ENCODE measurements around the gene AFDN.

The AFDN gene

GRCh38 chr6:168004945-168005344 lies 178.2 kb downstream of the AFDN start:
- DNase-seq, result no peak

DNA sequence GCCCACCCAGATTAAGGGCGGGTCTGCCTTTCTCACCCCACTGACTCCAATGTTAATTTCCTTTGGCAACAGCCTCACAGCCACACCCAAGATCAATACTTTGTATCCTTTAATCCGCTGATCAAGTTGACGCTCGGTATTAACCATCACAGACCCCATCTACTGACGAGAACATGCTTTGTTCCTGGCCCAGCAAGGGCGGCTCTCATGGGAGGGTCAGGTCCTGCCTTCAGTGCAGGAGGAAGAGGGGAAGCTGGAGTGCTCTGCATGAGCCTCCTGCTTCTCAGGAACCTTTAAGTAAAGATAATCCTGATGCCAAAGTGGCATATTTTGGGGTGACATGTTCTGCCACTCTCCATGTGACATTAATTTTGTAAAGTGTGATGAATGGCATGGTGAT lies 179.1 kb downstream of the AFDN start:
- no peak for DNase-seq

GRCh38 chr6:168007592-168008338 lies 181.1 kb downstream of the AFDN start:
- DNase-seq, result peak; percentile 98

DNA sequence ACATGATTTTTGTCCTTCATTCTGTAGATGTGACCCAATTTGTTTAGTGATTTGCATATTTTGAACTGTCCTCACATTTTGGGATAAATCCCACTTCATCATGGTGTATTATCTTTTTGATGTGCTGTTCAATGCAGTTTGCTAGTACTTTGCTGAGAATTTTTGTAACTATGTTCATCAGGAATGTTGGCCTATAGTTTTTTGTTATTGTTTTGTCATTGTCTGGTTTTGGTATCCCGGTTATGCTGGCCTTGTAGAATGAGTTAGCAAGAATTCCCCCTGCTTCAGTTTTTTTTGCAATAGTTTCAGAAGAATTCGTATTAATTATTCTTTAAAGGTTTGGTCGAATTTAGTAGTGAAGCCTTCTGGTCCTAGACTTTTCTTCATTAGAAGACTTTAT lies 182.6 kb downstream of the AFDN start:
- peak; percentile 75 for DNase-seq

GRCh38 chr6:168011291-168011690 lies 184.6 kb downstream of the AFDN start:
- no peak for DNase-seq

DNA sequence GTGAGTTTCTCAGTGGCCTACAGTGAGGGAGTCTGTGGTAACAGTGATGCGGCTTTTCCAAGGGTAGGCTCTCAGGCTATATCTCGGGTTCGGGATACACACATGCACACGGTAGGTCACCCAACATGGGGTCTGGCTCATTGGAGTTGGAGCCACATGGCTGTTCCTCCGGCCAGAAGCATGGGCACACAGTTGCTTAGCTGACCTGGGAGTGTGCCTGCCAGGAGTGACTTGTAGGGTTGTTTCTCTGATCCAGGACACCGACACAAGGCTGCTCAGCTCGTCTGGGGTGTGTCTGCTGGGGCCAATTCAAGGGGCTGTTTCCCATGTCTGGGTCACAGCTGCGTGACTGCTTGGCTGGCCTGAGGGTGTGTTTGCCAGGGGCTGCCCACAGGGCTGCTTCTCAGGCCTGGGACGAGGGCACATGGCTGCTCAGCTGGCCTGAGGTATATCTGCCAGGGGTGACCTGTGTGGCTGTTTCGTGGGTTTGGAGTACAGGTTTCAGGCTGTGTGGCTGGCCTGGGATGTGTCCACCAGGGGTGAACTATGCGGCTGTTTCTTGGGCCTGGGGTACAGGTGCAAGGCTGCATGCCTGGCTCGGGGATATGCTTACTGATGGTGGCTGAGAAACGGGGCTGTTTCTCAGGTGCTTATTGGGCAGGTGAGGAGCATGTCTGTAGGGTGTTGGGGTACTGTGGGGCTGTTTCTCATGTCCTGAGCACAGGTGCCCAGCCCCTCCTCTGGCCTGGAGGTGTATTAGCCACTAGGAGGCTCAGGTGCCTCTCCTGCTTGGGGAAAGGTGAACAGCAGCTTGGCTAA lies 185.9 kb downstream of the AFDN start:
- no peak for DNase-seq

GRCh38 chr6:168013250-168013915 lies 186.7 kb downstream of the AFDN start:
- no peak for DNase-seq

DNA sequence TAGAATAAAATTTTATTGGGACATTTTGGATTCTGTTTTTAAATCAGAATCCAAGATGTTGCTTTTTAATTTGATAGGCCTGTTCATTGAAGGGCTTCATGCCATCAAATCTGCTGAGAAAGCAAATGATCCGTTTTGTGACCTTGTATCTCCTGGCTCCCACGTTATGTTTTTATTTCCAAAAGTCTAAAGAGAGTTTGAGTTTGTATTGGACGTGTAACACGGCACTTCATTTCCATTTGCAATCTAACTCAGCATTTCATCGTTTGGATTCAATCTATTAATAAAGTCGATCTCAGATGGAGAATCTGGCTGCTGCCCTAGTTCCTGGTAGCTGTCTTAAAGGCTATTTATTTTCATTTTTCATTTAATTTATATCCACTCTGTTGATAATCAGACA lies 187.7 kb downstream of the AFDN start:
- no peak for DNase-seq

DNA sequence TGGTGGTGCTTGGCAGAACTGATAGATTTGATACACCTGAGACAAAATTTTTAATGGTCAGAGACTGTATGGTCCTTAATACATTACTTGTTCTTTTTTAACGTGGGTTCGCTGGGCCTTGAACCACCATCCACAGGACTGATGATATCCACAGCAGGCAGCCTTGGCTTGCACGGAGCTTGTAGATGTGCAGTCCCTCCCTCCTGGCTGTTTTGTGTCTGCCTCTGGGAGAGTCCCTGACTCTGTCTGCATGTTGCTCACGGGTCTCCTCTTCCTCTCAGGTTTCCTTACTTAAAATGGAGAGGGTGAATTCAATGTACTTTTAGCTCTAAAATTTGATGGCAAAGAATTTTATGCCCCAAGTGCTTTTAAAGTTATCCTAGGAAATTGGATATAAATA lies 188.3 kb downstream of the AFDN start:
- DNase-seq, result no peak

DNA sequence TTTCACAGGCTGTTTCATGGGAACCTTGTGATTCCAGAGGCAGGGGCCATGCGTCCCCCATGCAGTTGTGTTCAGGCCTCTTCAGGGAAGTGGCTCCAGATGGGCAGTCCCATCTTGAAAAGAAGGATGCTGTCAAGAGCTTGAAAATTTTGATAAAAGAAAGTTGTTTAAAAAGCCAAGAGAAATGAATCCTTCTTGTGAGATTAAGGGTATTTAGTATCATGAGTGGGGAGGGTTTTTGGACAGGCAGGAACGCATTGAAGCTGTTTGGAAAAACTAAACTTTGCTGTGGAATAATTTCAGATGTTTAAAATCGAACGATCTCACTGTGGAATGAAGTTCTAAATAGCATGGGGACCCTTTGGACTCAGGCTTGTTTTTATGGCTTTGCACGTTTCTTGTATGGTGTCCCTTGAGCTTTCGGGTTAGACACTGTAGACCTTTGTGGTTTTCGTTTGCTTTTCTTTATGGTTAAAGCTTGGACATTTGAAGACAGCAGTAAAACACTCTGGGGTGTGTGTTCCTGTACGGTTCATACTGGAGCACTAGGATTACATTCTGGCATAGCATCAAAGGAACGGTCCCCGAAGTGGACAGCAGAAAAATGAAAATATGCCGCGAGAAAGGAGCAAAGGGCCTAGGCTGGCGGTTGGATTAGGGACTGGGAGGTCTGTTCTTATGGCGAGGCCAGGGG lies 188.9 kb downstream of the AFDN start:
- DNase-seq, result no peak

- no peak for DNase-seq
Observed at GRCh38 chr6:168016176-168016620, 189.5 kb downstream of the AFDN start.

- DNase-seq, result no peak
Observed at GRCh38 chr6:168016721-168017525, 190.2 kb downstream of the AFDN start.

GRCh38 chr6:168017629-168018028 lies 190.9 kb downstream of the AFDN start:
- DNase-seq, result no peak

- DNase-seq, result no peak
Observed at GRCh38 chr6:168018664-168019063, 192.0 kb downstream of the AFDN start.

DNA sequence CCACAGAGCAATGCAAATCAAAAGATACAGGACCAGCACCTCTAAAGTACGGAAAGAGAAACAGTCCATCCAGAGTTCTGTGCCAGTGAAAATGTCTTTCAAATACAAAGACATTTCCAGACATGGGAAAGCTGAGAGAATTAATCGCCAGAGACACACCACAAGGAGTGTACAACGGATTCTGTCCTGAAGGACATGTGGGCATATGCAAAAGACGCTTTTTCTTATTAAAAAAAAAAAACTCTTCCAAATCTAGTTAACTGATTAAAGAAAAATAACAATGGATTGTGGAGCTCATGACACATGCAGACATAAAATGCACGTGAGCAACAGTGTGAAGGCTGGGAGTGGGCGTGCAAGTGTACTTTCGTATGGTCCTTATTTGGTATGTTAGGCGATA lies 193.5 kb downstream of the AFDN start:
- no peak for DNase-seq

GRCh38 chr6:168021581-168021980 lies 194.9 kb downstream of the AFDN start:
- no peak for DNase-seq
